Activated CD4-positive, alpha-beta T cell treated with anti-CD3 and anti-CD28 coated beads, Interleukin-2, amount 50 U/mL, for 4 hours (primary cell): Measurements from ENCODE around the gene SAC3D1.
A peak's percentile ranks its signal among the peaks of the same experiment; 100 is the strongest.

Experiments used
- DNase-seq, 2 experiments: peaks; one replicate each; pipeline ENCODE4 v3.0.0-alpha.2; 2020

SAC3D1 gene

DNA sequence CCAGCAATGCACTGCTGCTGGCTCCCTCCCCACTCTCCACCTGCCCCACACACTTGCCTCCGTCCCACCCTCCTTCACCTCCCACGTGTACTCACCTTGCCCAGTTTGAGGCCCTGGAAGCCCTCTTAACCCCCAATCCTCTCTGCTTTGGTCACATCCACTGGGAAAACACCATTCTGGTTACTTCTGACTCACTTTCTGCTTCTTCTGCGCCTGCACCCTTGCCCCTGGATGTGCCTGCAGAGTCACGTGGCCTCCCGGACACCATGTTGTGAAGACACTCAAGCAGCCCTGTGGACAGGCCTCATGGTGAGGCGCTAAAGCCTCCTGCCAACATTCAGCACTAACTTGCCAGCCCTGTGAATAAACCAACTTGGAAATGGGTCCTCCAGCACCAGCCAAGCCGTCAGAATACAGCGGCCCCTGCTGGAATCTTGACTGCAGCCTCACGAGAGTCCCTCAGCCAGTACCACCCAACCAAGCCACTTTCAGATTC, 20.0 kb downstream of the SAC3D1 start:
- no peak for DNase-seq

DNA sequence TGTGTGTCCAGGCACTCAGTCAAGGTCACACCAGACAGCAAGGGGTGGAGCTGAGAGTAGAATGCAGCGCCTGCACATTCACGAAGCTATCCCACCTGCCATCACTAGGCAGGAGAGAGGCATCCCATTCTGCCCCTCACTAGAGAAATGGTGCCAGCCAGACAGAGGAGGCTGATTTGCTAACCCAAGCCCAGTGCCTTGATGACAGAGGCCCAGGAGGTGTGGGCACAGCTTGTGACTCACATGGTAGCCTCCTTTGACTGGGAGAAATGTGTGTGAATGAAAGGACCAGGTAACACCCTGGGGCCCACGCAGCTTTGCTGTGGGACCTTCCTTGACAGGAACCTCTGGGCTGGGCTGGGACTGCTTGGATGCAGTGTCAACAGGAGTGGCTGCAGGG, 22.5 kb downstream of the SAC3D1 start:
- DNase-seq: no peak

DNA sequence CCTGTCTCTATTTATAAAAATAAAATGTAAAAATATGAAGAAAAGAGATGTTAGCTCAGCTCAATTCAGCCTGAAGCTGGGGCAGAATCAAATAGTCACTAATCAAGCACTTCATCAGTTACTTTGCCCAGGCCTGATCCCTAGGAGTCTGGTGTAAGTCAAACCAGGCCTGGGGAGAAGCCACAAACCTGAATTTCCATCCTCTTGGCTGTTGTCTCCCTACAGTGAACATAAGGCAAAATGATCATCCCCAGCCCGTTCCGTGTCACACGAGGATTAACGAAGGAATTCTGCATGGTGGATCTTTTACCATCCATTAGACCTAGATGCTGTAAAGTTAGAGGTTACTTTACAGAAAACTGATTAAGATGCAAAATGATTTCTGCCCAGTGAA, 23.8 kb downstream of the SAC3D1 start:
- no peak for DNase-seq

DNA sequence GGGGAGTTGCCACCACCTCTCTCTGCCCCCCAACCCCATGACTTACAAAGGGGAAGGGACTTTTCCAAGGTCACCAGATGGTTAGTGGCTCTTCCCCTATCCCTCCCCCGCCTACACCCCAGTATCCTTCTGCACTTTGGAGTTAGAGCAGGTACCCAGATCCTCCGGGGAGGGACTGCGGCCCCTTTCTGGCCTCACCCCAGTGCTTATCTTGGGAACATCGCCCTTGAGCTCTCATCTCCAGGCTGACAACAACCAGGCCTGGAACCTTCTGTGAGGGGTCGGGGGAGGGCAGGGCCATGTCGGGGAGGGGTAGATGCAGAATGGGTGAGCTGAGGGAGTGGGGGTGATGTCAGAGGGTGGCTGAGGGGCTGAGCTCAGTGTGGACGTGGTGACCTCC, 24.8 kb downstream of the SAC3D1 start:
- no peak for DNase-seq

DNA sequence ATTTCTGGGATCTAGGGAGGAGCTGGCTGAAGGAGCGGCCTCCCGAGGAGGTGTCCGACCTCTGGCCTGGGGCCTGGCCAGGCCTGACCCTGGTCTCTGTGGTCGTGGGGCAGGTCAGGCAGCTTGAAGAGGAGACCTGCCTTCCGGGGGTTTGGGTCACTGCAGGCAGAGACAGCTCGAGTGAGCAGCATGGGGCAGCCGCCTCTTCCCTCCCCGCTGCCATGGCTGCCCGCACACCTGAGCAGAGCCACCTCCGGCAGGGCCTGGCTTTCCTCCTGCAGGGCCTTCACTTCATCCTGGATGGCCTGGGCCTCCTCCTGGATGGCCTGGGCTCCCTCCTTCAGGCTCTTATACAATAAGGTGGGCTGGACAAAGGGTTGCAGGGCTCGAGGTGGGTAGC, 25.3 kb downstream of the SAC3D1 start:
- DNase-seq: no peak

DNA sequence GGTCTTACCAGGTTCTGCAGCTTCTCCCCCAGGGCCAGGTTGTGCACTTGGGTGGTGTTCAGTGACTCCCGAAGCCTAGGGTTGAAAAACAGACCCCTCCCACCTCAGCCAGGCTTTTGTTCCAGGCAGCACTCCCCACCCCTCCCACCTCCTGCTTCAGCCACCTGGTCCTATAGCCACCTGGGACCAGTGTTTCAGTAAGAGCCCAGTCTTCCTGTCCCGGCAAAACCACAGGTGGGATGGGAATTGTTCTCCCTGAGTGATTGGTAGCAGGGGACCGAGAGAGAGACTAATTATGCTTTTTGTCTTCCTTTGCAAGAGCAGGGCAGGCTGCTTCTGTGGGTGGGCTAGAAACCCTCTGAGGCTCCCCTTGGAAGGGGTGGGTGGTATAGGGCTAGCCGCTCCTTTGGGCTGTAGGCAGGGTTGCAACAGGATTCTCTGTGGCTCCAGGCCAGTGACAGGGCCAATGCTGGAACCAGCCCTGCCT, 25.8 kb downstream of the SAC3D1 start:
- DNase-seq: no peak

DNA sequence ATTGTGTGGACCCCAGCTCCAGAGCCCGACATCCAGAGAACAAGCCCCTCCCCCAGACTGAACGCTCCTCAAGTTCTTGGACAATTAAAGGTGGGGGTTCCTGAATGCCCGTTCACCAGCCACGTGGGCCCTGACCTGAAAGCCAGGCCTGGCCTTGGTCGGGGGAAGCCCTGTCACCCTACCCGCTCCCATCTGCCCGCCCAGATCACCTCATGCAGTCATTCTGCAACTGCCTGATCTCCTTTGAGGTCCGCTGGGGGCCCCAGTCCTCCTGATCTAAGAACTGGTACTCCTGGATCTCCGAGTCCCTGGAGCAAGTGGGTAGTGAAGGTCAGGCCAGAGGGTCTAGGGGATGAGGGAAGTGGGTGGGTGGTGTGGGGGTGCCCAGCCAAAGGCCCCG, 26.4 kb downstream of the SAC3D1 start:
- no peak for DNase-seq

DNA sequence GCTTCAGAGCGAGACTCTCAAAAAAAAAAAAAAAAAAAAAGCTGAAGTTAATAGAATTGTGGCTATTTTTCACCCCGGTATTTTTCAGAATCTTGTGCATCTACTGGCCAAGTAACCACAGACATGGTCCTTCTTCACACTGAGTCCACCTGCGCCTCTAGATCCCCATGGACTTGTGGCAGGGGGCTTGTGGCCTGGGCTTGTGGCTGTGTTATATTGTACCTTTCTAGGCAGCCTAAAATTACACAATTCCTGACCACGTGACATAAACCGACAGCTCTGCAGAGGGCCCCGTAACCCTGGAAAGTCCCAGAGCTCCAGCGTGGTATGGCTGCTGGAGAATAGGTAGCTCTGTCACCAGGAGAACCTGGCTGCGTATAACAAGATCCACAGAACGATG, 28.2 kb downstream of the SAC3D1 start:
- no peak for DNase-seq

DNA sequence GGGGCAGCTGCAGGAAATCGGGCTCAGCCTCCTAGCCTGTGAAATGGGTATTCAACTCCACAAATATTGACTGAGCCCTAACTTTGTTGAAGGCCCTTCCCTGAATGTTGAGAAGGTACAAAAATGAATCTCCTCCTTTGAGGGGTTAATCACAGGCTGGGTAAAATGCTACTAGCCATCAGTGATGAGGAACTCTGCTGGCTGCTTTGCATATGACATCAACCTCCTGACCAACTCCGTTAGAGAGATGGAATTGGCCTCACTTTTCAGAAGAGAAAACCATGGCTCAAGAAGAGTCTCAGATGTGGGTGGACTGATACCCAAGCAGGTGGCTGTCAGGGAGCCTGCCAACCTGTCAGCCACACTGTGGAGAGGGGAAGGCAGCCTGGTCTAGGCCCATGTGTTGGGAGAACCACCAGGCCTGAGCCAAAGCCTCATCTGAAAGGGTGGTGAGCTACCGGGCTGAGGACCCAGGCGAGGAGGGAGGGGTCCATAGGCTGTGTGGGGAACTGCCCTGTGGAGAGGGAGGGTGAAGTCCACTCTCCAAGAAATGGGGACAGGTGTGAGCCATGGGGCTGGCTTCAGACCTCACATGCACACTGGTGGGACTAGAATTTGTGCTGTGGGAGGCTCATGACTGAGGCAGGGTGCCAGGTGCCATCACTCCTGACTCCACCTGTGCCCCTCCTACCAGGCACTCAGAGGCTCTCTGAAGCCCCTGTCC, 31.1 kb downstream of the SAC3D1 start:
- DNase-seq: no peak

DNA sequence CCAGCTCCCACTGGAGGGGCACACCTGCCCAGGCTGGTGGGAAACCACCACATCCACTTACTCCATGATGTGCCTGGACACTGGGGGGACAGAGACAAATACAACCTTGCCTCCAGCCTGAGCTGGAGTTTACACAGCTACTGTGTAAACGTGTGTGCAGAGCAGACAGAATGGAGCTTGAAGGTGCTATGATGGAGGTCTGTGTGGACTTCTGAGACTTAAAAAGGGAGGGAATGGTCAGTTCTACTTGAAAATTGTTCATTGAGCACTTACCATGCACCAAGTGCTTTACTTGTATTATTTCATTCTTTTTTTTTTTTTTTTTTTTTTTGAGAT, 31.6 kb downstream of the SAC3D1 start:
- no peak for DNase-seq

DNA sequence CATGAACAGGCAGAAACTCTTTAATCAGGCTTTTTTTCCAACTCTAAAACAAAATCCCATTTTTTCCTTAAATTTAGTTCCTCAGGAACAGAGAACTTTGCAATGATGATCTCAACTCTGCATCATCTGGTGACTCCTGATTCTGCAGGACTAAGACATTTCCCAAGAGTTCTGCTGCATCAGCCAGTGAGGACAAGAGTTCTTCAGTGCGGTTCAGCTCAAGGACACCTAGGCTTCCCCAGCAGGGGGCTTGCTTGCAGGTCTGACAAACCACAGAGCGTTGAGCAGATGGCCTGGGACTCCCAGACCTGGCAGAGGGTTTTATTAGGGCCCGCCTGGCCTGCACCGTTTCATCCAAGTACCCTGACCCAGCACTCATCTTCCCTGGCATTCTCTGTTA, 36.4 kb downstream of the SAC3D1 start:
- DNase-seq: no peak

DNA sequence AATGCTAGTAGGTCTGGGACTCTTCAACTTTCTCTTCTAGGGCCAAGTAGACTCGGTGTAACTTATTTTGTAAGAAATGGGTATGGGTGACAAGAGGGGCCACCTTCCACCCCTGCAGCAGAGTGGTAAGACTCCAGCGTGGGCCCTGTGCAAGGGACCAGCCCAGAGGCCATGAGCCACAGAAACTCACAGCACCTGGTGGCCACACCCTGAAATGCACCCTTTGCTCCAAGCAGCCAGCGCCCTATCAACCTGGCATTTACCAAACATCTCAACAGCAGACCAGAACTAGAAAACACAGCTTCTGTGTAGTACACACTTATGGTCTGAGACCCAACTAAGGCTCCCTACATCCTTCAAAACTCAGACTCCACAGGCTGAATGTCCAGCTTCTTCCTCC, 37.1 kb downstream of the SAC3D1 start:
- peak; percentile 73 to 74 for DNase-seq

DNA sequence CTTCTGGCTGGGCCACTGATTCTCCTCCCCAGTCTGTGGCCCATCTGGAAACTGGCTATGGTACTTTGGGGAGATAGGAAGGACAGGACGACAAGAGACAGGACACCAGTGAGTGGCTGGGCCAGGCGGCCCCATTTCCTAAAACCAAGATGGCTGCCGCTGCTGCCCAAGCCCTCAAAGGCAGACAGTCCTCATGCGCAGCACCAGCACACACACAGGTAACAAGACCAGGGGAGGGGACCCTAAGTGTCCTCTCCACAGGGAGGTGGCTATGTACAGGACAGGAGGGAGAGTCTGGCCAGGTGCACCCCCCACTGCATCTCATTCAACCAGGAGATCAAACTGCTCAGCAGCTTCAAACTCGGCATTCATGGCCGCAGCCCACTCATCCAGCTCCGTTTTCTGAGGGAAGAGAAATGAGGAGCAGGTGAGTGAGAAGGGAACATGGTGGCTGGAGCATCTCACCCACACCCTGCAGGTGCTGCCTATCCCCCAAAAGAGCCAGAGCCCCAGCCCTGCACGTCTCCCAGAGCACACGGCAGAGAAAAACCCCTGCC, 37.9 kb downstream of the SAC3D1 start:
- DNase-seq: no peak

DNA sequence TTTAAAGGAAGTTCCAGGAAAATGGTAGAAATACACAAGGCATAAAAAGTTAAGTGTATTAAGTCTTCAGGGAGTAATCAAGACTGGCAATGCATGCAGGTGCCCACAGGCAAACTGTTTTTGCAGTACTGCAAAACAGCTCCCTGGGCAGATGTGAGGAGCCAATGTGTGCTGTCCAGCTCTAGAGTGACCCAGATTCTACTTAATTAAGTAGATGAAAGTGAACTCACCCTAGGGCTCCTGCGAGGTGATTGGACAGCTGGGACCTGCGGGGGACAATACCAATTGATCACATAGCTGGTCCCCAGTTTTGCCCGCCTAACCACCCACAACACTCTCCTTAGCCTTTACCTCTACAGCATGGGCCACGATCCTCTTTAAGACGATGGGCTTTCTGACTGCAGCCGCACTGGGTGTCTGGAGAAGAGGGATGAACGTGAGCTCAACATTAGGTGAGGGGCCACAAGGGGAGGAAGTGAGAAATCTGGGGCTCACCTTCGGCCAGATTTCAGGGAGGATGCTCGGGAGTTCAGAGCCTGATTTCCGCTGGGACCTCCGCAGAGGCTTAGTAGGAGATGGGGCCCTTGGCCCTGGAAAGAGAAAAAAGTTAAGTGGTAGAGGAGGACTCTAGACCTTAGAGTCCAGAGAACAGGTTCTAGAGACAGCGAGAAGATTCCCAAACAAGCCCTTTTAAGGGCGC, 42.3 kb downstream of the SAC3D1 start:
- no peak for DNase-seq

DNA sequence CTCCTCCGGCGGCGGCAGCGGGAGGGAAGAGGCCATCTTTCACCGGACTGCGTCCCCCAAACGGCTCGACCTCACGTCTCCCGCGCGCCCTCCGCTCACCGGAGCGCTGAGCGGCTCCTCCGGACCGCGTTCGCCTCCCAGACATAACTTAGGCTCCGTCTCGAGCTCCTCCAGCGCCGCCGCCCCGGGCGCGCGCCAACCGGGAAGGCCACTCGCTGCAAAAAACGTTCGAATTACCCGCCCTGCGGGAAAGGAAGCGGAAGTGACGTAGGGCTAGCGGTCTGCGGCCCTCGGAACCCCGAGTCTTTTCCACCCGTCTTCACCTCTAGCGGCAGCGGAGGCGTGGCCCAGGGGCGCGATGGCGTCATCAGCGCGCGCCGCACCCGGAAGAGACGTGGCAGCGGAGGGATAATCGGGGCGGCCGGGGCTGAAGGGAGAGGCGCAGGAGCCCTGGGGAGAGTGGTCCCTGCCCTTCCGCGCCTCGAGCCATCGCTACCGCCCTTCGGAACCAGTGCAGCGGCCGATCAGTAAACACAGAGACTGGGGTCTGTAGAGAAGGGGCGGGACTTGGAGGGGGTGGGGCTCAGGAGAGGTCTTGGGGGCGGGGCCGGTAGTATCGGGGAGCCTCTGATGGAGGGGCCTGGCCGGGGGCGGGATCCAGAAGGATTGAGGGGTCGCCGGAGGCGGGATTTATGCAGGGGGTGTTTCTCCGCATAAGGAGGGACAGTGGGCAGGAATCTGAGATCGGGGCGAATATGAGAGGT, 43.0 kb downstream of the SAC3D1 start, which contains the start of the genes CDCA5 and ZFPL1:
CDCA5 (minus strand) TSS at position 207 of the 764 bp plus-strand sequence; CDS start at position 145, 62 bp downstream.
ZFPL1 (plus strand) TSS at position 389 of the 764 bp plus-strand sequence. CDS start 477 bp downstream, outside the sequence.
- peak; percentile 92 for DNase-seq

DNA sequence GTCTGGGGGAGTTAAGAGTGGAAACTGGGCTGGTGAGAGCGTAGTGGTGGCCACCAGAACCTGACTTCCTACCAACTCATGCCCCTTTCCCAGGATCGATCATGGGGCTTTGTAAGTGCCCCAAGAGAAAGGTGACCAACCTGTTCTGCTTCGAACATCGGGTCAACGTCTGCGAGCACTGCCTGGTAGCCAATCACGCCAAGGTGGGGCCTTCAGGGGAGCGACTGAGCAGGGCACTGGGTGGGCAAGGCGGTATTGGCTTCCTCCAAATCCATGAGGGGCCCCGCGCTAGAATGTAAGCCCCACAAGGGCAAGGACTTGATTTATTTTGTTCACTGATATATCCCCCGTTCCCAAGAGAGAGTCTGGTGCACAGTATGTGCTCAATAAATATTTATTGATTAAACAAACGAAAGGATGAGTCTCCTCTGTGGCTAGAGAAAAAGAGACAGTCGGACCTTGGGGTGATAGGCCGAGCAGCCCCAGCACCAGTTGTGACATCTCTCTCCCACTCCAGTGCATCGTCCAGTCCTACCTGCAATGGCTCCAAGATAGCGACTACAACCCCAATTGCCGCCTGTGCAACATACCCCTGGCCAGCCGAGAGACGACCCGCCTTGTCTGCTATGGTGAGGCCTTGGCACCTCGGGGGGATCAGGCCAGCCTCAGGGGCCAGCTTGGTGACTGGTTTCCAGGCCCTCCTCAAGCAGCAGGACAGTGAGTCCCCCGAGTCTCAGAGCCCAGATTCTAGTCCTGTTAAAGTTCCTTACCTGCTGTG, 43.8 kb downstream of the SAC3D1 start:
- no peak for DNase-seq

DNA sequence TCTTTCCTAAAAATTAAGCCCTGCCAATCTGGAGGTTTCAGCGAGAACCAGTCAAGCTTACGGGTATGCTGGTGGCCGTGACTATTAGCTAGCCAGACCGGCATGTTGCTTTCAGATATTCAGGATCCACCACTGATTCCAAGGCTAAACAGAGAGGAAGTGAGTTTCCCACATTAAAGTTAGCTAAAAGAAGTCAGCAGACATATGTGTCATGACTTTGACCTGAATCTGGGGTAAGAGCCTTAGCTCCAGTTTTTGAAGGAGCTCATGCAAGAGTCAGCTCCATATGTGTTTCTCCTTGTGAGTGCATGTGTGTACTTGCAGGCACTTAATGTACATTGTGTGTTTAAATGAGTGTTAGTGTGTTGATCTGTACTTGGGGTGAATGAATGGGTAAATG, 44.4 kb downstream of the SAC3D1 start:
- DNase-seq: no peak

DNA sequence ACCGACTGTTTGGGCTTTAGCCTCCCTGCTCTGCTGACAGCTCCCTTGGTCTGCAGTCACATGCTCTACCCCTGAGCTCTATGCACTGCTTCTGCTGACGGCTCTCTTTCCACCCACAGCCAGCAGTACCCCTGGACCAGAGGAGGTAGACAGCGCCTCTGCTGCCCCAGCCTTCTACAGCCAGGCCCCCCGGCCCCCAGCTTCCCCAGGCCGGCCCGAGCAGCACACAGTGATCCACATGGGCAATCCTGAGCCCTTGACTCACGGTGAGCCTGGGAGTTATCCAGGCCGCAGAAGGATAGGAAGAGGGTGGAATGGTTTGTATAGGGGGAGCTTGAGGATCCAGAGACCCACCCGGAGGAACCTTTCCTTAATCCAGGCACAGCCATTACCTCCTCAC, 45.8 kb downstream of the SAC3D1 start:
- DNase-seq: no peak

DNA sequence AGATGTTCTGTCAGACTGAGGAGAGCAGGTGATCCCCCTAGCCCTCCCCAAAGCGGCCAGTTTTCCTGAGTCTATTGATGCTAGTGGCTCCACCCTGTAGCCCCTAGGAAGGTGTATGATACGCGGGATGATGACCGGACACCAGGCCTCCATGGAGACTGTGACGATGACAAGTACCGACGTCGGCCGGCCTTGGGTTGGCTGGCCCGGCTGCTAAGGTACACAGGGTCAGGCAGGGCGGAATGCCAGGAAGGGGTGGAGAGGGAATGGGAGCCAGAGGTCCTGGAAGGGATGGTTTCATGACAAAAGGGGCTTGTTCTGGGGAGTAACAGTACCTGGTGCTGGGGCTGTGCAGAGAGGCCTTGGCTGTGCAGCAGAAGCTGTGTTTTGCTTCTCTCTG, 46.2 kb downstream of the SAC3D1 start:
- no peak for DNase-seq

DNA sequence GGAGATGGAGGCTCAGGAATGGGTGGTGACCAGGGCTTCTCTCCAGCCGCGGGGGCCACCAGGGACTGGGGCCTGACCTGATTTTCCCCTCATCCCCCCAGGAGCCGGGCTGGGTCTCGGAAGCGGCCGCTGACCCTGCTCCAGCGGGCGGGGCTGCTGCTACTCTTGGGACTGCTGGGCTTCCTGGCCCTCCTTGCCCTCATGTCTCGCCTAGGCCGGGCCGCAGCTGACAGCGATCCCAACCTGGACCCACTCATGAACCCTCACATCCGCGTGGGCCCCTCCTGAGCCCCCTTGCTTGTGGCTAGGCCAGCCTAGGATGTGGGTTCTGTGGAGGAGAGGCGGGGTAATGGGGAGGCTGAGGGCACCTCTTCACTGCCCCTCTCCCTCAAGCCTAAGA, 46.8 kb downstream of the SAC3D1 start:
- no peak for DNase-seq

DNA sequence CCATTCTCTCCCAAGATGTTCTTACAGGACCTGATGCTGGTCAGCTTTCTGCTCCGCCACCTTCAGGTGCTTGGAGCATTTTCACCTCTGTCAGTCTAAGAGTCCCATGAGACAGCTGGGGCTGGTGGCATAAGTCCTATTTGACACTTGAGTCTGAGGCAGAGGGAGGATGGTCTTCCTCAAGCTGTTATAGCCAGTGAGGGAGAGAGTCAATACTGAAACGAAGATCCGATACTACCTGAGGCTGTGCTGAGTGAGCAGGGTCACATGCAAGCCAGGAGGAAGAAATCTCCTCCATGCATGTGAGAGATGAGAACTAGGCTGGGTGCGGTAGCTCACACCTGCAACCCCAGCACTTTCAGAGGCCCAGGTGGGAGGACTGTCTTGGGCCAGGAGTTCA, 48.6 kb downstream of the SAC3D1 start:
- no peak for DNase-seq

DNA sequence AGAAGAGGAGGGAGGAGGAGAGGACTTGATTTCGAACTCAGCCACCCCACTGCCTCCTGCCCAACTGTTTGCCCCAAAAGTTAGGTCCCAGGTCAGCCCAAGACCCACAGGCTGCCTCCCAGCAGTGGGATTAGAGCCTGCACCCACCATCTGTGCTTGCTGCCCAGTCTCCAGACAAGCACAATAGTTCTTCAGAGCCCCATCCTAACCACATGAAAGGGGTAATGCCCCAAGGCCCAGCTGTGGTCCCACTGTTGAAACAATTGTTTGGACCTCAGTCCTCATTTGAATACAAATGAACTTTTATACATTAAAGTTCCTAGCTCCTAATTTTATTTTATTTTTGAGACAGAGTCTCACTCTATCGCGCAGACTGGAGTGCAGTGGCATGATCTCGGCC, 49.6 kb downstream of the SAC3D1 start:
- DNase-seq: no peak
